Neural cell (in vitro differentiated cells): ENCODE results near the gene ZFP3.

Source experiments
- RAD21 ChIP-seq: fragments of 450-650 bp; conservative IDR thresholded peaks from 2 replicates; pipeline ENCODE4 v1.6.1; 2014; ENCODE audit warnings: antibody characterized with exemption, mild to moderate bottlenecking, moderate library complexity
- SMC3 ChIP-seq: fragments of 450-650 bp; conservative IDR thresholded peaks from 2 replicates; pipeline ENCODE4 v1.6.1; 2014; ENCODE audit warnings: antibody characterized with exemption, mild to moderate bottlenecking, moderate library complexity; ENCODE audit not compliant: poor library complexity
- TF ChIP-seq, protein P1 (sequence below): fragments of 450-650 bp; IDR thresholded peaks from 2 replicates; pipeline ENCODE4 v1.5.1; 2014; ENCODE audit warnings: antibody characterized with exemption, mild to moderate bottlenecking, moderate library complexity; ENCODE audit not compliant: poor library complexity, severe bottlenecking

- TF ChIP-seq, protein P1, sequence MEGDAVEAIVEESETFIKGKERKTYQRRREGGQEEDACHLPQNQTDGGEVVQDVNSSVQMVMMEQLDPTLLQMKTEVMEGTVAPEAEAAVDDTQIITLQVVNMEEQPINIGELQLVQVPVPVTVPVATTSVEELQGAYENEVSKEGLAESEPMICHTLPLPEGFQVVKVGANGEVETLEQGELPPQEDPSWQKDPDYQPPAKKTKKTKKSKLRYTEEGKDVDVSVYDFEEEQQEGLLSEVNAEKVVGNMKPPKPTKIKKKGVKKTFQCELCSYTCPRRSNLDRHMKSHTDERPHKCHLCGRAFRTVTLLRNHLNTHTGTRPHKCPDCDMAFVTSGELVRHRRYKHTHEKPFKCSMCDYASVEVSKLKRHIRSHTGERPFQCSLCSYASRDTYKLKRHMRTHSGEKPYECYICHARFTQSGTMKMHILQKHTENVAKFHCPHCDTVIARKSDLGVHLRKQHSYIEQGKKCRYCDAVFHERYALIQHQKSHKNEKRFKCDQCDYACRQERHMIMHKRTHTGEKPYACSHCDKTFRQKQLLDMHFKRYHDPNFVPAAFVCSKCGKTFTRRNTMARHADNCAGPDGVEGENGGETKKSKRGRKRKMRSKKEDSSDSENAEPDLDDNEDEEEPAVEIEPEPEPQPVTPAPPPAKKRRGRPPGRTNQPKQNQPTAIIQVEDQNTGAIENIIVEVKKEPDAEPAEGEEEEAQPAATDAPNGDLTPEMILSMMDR: no peak
- no peak for TF ChIP-seq SMC3
- no peak for TF ChIP-seq RAD21
Observed at GRCh38 chr17:5034063-5034462, 44.2 kb upstream of the ZFP3 start.
